ENCODE results near the gene PTPN6. TPM values are rescaled to one million over a fixed set of nuclear protein-coding genes. Genes with fewer than 3 reads are reported as not detected.

Gene PTPN6
- total and polyA plus RNA-seq, 2 of the 13 experiments (the other 11 are each of a cell fraction or from before 2014, with no cell fraction given) = 10.5 to 10.6 TPM

- Histone ChIP-seq H3K4me3 (replicated peaks in 1 of 3; ENCODE audit: insufficient read depth in 1 of 3, low read depth in 2 of 3, low read length in 3 of 3) (peak overlapping the region; percentile 82 to 93 (median 90)), H2AFZ (ENCODE audit: low read length) (no peak overlapping the region), H3K9ac (ENCODE audit: insufficient read depth, low read depth, low read length) (peak overlapping the region; percentile 81), H4K20me1 (ENCODE audit: insufficient read depth, low read length) (no peaks in the 10 kb centered on the region), H3K4me2 (ENCODE audit: low read depth, low read length) (peak overlapping the region; percentile 88), H3K4me1 (ENCODE audit: insufficient read depth, low read length) (peaks cover 57% of the 10 kb centered on the region), H3K9me3 (ENCODE audit: low read length) (no peaks in the 10 kb centered on the region), H3K36me3 (replicated peaks in 1 of 2; ENCODE audit: control insufficient read depth in 1 of 2, insufficient read depth in 2 of 2, low read length in 2 of 2) (peaks cover 7 to 10% of the 10 kb centered on the region in 2 experiments), H3K27ac (ENCODE audit: extremely low read length, insufficient read depth, low read length) (peak overlapping the region; percentile 54), H3K27me3 (ENCODE audit: control insufficient read depth in 1 of 2, insufficient read depth in 2 of 2, low read length in 2 of 2) (no peaks in the 10 kb centered on the region; a peak in 1 of 5 replicates), H3K79me2 (ENCODE audit: insufficient read depth, low read length) (peaks cover 30% of the 10 kb centered on the region)
- in situ Hi-C loops (cut with HindIII; ENCODE audit: extremely low pct_ligation_motif_present, low pct_unique_long_range_greater_than_20kb) (no loop called here), intact Hi-C loops (cut with micrococcal nuclease; ENCODE audit: unreplicated experiment) (loop anchor here (5.0 kb wide), 1 partner anchor 183 kb away; no protein-coding TSS in a partner anchor)
- FAIRE-seq = no peak
- POLR2A ChIA-PET = interaction anchor here (0.7 to 2.7 kb wide), 7 partner anchors 8 to 60 kb away, joined by 3 to 24 read pairs (median 4); partner anchors contain the start of genes C12orf57 and RNU7-1
- 45% methylated on average over 4 of the region's 7 CpGs for WGBS (ENCODE audit: low lambda C conversion rate)
- no TSS peak for BruUV-seq (replicated peaks)
- no peak for DNase-seq (ENCODE audit: low spot score)
- ATAC-seq = no peak
- CTCF ChIA-PET (ENCODE audit: low intra/inter-chr PET ratio, low total read pairs) = no interaction called here
- no peak for TF ChIP-seq NRL (CRISPR knock-in tag; IDR thresholded peaks at IDR 0.05; ENCODE audit: borderline replicate concordance)
- TF ChIP-seq, protein P1, sequence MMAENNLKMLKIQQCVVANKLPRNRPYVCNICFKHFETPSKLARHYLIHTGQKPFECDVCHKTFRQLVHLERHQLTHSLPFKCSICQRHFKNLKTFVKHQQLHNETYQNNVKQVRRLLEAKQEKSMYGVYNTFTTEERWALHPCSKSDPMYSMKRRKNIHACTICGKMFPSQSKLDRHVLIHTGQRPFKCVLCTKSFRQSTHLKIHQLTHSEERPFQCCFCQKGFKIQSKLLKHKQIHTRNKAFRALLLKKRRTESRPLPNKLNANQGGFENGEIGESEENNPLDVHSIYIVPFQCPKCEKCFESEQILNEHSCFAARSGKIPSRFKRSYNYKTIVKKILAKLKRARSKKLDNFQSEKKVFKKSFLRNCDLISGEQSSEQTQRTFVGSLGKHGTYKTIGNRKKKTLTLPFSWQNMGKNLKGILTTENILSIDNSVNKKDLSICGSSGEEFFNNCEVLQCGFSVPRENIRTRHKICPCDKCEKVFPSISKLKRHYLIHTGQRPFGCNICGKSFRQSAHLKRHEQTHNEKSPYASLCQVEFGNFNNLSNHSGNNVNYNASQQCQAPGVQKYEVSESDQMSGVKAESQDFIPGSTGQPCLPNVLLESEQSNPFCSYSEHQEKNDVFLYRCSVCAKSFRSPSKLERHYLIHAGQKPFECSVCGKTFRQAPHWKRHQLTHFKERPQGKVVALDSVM (CRISPR knock-in tag; IDR thresholded peaks at IDR 0.05) = no peak
- TF ChIP-seq BCL6 (CRISPR knock-in tag; IDR thresholded peaks at IDR 0.05) = no peak
- no peak for TF ChIP-seq FOXK2 (IDR thresholded peaks at IDR 0.05)
- TF ChIP-seq KLF16 (CRISPR knock-in tag; IDR thresholded peaks at IDR 0.05) = no peak
- TF ChIP-seq DZIP1 (CRISPR knock-in tag; IDR thresholded peaks at IDR 0.05) = no peak
- no peak for TF ChIP-seq ZNF740 (CRISPR knock-in tag; IDR thresholded peaks at IDR 0.05)
- no peak for TF ChIP-seq RERE (CRISPR knock-in tag; IDR thresholded peaks at IDR 0.05; ENCODE audit: low read depth)
- no peak for TF ChIP-seq ZNF354B (CRISPR knock-in tag; IDR thresholded peaks at IDR 0.05)
- TF ChIP-seq MYC (CRISPR knock-in tag; IDR thresholded peaks at IDR 0.05; ENCODE audit: borderline replicate concordance) = no peak
- TF ChIP-seq MTA3 (CRISPR knock-in tag; IDR thresholded peaks at IDR 0.05) = no peak
- no peak for TF ChIP-seq LCORL (IDR thresholded peaks at IDR 0.05)
- no peak for TF ChIP-seq LCORL (CRISPR knock-in tag; IDR thresholded peaks at IDR 0.05)
Observed at GRCh38 chr12:6929466-6930452, 21.4 kb upstream of the PTPN6 start.
